GM18909 (cell line): ENCODE results near the gene MAN1C1.

Source experiments
- ATAC-seq: cut with Tn5 transposase; IDR thresholded peaks from one replicate; pipeline ENCODE4 v1.9.1; 2021; ENCODE audit warnings: mild to moderate bottlenecking; ENCODE audit not compliant: unreplicated experiment, poor library complexity

The MAN1C1 gene

DNA sequence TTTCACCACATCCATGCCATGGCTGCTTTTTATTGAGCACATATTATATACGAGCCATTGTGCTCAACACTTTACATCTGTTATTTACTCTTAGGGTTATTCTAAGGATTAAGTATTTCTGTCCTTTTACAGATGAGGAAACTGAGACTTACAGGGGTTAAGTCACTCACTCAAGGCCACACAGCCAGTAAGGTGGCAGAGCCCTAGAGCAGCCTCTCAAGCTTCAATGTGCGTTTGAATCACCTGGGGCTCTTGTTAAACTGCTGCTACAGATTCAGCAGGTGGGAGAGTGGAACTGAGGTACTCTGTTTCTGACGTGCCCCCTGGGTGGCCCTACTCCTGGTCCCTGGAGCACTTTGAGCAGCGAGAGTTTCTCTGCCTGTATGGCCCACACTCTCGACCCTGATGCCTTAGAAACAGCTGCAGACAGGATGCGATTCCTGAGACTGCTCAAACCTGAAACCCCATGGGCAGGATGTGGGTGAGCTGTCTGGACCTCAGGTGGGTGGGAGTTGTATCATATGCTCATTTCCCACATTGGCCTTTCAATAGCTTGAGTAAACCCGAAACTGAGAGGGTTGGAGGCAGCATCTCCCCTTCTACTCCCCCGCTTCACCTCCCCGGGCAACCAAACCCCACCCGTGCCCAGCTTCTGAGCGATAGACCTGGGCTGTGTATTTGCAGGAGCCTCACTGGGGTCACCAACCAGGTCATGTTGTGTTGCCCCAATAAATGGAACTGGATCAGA, 59.3 kb downstream of the MAN1C1 start:
- peak; percentile 95 for ATAC-seq

GRCh38 chr1:25676488-25676887, 59.9 kb downstream of the MAN1C1 start:
- peak; percentile 15 for ATAC-seq

GRCh38 chr1:25677193-25677773, 60.7 kb downstream of the MAN1C1 start:
- no peak for ATAC-seq

DNA sequence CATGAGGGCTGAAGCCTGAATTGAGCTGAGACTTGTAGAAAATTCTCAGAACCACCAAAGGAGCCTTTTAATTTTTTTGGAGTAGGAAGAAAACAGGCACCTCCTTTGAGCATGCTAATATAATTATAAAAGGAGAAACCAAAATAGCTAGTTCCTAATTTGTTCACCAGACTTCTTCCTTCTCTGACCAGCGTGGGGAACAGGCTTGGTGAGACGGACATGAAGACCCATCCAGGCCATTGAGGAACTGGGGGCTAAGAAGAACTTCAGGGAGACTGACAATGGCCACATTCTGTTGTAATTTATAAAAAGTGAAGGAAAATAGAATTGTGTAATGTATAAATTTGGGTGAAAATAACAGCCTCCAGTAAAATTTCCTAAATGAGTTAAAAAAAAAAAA, 62.6 kb downstream of the MAN1C1 start:
- ATAC-seq: no peak

- no peak for ATAC-seq
Measured at GRCh38 chr1:25680701-25681100, 64.1 kb downstream of the MAN1C1 start.

DNA sequence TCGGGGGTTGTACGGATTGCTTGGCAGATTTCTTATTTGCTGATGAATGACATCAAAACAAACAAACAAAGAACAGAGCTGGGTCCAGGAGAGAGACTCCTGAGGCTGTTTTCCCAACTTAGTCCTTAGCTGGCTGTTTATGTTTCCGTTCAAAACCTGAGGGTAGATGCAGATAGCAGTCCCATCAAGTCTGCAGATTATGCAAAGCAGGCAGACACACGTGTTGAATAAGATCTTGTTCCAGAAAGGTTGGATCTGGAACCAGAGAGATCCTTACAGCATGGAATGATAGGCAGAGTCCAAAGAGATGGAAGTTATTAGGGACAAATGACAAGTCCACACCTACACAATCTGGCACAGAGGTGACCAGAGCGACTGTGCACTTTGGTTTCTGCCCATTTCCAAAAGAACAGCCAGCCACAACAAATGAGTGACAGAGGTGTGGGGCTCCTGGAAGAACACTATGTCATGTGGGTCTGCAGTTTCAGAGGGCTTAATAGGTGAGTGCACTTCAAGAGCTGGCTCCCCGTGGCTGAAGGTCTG, 65.5 kb downstream of the MAN1C1 start:
- ATAC-seq: no peak

- no peak for ATAC-seq
Measured at GRCh38 chr1:25683177-25683576, 66.6 kb downstream of the MAN1C1 start.

DNA sequence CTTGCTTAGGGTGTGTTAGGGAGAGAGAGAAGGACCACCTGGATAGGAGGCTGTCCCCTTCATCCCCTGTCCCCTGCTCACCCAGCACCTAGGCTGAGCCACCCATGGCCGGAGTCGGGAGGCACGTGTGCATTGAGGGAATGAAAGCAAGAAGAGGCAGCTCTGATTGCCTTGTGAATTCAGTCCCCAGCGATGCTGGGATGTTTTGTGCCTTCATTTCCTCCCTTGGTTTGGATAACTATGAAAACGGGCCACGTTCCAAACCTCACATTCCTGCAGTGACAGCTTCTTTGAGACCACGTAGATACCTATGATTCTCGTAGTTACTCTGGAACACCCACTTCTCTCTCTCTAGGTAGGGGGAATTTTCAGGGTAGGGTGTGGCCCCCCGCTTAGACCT, 67.1 kb downstream of the MAN1C1 start:
- no peak for ATAC-seq

- no peak for ATAC-seq
Measured at GRCh38 chr1:25684216-25684965, 67.8 kb downstream of the MAN1C1 start.

DNA sequence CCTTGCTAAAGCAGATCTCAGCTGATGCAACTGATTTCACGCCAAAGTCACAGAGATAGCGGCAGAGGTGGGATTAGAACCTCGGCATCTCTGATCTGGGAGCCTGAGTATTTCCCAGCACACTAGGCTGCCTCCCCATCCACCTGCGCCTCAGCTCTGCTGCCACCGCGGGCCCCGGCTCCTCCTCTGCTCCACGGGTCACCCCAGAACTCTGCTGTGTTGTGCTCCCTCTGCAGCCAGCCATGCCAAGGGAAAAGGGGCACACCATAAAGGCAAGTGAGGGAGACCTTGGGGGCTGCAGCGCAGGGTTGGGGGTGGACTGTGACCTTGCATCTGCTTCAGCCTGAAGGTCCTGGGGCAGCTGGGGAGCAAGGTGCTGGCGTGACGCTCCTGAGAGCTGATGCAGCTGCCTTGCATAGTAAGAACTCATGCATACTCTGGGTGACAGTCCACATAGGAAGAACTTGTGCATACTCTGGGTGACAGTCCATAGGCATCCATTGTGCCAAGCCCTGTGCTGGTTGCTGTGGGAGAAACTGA, 68.7 kb downstream of the MAN1C1 start:
- ATAC-seq: no peak

GRCh38 chr1:25685938-25686665, 69.5 kb downstream of the MAN1C1 start:
- ATAC-seq: no peak

DNA sequence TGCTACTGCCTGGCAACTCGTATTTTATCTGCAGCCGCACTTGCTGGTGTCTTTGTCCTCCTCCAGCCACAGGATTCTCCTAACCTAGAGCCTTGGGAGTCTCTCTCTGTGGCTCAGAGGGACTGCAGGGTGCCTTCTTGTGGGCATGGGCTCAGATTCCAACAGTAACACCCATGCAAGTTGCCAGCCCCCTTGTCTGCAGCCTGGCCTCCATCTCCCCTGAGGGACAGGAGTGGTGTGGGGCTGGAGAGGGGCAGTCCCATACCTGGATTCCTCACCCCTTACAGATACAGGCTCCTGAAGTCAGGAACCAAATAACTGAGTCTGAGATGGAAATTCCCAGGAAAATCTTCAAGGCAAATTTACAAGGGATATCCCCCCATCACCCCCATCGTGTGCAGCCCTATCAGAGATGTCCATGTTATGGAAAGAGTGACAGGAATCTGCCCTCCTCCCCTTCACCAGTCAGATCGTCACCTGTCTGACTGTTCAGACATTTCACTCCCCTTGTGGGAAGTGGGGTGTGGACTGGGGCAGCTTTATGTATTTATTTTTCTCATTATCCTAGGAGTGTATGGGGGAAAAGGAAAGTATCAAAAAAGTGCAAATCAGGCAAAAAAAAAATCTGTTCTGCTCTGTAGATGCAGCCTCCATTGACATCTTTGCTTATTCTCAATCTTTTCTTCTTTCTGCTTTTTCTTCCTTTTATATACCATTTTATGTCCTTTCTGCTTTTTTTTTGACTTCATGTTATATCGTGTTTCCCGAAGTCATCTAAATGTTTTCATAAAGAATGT, 70.8 kb downstream of the MAN1C1 start:
- ATAC-seq: no peak

GRCh38 chr1:25688390-25689119, 72.0 kb downstream of the MAN1C1 start:
- ATAC-seq: no peak

- no peak for ATAC-seq
Measured at GRCh38 chr1:25689686-25690381, 73.2 kb downstream of the MAN1C1 start.

DNA sequence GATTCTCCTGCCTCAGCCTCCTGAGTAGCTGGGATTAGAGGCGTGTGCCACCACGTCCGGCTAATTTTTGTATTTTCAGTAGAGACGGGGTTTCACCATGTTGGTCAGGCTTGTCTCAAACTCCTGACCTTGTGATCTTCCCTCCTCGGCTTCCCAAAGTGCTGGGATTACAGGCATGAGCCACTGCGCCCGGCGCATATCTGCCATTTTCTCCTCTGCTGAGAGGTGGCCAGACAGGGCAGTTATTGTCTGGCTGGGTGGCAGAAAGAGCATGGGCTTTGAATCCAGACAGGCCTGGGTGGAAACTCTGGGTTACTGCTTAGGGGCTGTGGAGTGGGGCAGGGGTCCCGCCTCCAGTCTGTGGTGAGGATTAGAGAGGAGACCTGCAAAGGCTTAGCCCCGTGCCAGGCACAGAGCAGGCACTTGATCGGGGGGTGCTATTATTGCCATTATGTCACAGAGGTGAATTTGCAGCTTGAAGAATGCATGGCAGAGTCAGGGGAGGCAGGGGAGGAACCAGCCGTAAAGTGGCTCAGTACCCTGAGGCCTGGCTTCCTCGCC, 73.9 kb downstream of the MAN1C1 start:
- no peak for ATAC-seq

GRCh38 chr1:25691211-25691610, 74.6 kb downstream of the MAN1C1 start:
- no peak for ATAC-seq

DNA sequence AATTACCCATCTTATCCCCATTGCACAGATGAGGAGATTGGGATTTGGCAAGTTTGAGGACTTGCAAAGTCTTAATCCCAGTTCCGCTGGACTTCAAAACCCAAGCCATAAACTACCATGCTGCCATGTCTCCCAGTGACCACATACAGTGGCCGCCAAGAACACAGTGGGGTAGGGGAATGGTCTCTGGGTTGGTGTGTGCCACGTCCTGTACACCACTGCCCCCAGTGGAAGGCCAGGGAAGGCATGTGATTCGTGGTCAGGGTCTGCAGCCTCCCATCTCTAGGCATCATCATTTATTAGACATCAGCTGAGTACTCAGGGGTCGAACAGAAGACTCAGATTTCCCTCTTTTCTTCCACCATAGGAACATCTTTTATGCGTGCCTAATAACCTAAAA, 76.0 kb downstream of the MAN1C1 start:
- no peak for ATAC-seq
